DMS114 treated with DMSO at 0.1 percent for 48 hours (cell line): ENCODE data around the gene KRTAP2-3.
"Not testable (repeated sequence)": the region's sequence is repeated elsewhere in the genome, so short reads cannot be mapped to it uniquely, and the experiment has no call there.

Experiments
- DNase-seq: peaks from one replicate; lab custom pipeline; 2025; ENCODE audit not compliant: unreplicated experiment; lab: John Stamatoyannopoulos, UW

Gene KRTAP2-3

DNA sequence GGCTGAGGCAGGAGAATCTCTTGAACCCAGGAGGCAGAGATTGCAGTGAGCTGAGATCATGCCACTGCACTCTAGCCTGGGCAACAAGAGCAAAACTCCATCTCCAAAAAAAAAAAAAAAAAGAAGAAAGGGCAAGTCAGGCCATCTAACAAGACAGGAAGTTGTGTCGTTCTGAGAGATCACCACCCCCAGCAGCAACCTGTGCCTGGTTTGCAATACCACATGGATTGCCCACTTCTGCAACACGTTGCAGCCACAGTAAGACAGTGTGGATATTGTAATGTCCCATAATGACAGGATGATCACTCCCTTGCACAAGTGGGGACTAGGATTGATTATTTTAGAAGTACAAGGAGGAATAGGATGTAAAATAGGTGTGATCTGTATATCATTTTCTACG, 9.1 kb upstream of the KRTAP2-3 start:
- no peak for DNase-seq

DNA sequence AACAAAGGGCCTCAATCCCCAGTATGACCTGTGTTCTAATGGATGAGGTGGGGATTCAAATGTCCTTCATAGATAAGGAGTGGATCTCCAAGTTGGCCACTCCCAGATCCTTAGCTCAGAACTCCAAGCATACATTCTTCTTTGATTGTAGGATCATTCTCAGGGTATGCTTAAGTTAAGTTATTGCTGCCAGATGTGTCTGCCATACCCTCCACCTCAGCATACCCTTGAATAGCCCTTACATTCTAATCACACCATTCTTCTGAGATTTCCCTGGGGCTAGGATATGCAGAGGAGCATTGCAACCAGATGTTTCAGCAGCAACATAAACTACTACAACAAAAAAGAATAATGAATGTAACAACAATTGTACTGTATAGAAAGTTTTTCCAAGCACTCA, 7.4 kb upstream of the KRTAP2-3 start:
- no peak for DNase-seq

DNA sequence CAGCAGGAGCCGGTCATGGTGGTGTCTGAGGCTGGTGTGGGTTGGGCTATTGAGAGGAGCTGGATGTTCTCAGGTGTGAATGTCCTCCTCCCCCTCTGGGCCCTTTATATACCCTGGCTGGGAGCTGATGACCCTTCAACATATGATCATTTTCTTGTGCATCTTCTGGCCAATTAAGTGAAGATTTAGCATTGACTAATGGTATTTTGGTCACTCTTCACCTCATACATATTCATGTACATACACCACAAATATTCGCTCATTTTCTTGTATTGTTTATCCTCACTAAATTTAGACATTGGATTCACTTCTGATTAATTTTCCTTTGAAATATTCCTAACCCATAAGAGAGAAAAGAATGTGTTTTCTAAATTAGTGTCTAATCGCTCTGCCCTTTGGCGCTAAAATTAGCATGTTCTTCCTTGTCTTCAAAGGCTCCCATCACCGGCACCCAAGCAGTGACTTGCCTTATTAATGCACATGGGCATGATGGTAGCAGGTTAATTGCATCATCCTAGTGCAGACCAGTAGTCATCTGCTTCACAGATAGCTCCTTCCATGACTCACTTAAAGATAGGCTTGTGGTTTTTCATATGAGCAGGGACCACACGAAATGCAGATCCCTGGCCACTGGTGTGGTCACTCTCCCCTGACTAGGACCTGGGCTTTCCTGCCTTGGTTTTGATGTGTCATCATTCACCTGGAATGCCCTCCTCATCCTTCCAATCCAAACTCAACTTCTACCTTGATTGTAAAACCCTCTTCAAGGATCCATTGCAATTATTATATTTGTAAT, 6.1 kb upstream of the KRTAP2-3 start, which contains the start of gene KRTAP2-4:
KRTAP2-4 (minus strand) TSS at position 51 of the 796 bp plus-strand sequence; CDS start at position 17, 34 bp downstream.
- DNase-seq: no peak

DNA sequence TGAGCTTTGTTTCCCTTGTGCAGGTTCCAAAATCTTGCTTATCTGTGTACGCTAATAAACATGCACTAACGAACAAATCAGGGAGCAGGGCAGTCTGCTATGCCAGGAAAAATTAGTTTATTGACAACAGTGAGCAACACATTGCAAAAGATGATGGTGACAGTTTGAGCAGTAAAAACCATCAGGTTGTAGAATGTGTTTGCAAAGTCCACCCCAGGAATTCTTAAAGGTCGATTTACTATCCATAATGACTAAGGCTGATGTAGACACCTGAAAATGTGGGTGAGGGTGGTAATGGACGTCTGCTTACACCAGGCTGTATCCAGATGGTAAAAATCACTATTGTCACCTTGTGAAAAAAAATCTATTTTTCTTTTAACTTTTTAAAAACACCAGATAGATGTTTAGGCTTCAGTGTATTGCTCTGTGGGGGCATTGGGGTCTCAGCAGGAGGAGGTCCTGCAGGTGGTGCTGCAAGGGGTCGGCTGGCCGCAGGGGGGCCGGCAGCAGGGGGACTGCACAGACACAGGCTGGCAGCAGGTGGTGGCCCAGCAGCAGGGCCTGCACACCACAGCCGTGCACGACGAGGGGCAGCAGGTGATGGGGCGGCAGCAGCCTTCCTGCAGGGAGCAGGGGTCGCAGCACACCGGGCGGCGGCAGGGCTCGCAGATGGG, 5.2 kb upstream of the KRTAP2-3 start:
- DNase-seq: not testable (repeated sequence)

DNA sequence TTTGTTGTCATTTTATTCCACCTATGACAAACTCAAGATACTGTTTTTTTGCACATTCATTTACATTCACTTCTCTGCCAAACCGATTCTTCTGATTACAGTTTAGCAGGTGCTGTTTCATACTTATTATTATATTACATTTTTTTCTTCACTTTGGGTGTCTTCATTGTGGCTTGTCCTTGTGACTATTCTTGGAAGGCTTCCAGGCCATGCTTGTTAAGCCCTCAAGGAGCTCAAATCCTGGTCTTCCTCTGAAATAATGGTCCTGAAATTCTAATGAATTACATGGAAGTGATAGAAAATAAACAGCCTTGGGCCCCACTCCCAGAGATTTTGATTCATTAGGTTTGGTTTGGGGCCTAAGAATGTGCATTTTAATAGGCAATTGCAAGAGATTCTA, 4.4 kb upstream of the KRTAP2-3 start:
- no peak for DNase-seq

DNA sequence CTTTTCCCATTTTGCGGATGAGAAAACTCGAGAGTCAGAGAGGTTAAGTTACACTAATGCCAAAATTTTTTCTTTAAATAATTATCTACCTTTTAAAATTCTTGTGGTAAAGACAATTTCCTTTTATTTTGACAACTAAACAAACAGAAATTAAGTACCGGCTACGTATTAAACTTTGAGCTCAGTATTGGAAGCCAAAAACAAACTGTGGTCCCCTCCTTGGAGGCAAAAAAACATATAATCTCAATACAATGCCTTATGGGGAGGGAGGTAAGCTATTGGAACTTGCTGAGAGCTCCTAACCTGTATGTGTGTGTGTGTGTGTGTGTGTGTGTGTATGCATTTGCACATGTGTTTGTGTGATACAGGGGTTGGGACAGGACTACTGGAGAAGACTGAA, 3.5 kb upstream of the KRTAP2-3 start:
- no peak for DNase-seq

DNA sequence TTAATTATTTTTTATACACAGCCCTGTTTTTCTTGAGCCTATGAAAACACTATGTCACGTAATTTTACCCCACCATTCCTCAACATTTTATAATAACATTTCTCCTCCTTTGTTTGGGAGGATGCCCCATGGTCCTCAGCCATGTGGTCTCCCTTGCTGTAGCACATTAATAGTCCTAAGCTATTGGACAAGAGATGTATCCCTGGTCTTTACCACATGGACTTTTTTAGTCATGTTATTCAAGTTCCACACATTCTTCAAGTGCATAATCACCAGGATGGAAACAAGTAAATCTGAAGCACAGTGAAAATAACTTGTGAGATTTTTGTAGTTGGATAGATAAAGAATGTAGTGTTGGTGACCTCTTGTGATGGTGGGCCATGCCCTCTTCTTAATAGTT, 2.0 kb upstream of the KRTAP2-3 start:
- DNase-seq: no peak

DNA sequence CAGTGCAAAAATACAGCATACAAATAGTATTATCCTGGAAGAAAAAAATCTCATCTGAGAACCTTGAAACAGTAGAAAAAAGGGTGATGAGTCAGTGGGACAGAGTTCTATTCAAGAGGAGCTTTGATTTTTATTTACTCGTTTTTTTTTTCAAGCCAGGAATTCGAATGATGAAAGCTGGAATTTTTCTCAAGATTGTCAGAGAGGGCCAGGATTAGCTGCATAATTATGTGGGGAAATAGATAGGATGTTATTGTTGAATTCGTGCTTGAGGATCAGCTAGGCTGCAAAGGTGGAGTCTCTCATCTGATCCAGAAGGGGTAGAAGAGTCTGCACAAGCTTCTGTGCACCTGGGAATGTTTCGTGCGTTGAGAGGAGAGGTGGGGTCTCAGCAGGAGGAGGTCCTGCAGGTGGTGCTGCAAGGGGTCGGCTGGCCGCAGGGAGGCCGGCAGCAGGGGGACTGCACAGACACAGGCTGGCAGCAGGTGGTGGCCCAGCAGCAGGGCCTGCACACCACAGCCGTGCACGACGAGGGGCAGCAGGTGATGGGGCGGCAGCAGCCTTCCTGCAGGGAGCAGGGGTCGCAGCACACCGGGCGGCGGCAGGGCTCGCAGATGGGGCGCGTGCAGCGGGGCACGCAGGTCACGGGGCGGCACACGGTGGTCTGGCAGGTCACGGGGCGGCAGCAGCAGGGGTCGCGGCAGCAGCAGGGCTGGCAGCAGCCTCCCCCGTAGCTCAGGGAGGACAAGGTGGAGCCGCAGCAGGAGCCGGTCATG, 450 bp downstream of the KRTAP2-3 start:
- not testable (repeated sequence) for DNase-seq

DNA sequence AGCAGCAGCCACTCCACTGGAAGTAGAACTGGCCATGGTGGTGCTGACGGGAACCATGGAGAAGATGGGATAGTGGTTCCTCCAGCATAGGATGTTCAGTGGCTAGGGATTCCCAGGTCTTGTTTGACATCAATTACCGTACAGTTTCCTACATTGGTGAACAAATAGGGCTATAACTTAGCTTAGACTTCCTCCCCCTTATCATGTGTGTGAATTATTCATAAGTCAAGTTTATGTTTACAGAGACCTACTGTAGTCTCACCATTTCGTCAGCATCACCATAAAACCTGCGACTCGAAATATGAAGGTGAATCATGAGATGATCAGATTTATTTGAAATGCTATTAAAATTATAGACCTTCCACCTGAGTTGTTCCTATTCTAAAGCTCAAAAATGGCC, 1.2 kb downstream of the KRTAP2-3 start:
- DNase-seq: no peak

DNA sequence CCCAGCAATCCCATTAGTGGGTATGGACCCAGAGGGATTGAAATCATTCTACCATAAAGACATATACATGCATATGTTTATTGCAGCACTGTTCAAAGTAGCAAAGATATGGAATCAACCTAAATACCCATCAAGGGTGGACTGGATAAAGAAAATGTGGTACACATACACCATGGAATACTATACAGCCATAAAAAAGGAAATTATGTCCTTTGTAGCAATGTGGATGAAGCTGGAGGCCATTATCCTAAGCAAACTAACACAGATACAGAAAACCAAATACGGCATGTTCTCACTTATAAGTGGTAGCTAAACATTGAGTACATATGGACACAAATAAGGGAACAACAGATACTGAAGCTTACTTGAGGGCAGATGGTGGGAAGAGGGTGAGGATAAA, 2.4 kb downstream of the KRTAP2-3 start:
- no peak for DNase-seq

DNA sequence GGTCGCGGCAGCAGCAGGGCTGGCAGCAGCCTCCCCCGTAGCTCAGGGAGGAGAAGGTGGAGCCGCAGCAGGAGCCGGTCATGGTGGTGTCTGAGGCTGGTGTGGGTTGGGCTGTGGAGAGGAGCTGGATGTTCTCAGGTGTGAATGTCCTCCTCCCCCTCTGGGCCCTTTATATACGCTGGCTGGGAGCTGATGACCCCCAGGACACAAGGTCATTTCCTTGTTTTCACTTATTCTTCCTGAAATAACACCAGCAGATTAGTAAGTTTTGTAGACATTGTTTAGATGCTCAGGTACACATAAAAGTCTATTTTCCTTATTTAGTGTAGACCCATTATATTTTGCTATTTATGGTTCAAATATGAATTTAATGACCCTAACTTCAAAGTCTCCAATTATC, 4.8 kb downstream of the KRTAP2-3 start, which contains the start of gene KRTAP2-2:
KRTAP2-2 (minus strand) TSS at position 101 of the 400 bp plus-strand sequence; CDS start at position 82, 19 bp downstream.
- DNase-seq: not testable (repeated sequence)

DNA sequence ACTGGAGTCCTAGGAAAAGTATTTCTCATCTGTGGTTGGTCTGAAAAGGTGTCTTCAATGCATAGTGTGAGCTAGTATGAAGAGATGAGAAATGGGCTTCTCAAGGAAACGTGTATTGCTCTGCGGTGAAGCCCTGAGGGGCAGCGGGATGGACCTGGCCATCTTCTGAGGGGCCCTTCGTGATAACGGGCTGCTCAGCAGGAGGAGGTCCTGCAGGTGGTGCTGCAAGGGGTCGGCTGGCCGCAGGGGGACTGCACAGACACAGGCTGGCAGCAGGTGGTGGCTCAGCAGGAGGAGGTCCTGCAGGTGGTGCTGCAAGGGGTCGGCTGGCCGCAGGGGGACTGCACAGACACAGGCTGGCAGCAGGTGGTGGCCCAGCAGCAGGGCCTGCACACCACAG, 5.4 kb downstream of the KRTAP2-3 start:
- not testable (repeated sequence) for DNase-seq

DNA sequence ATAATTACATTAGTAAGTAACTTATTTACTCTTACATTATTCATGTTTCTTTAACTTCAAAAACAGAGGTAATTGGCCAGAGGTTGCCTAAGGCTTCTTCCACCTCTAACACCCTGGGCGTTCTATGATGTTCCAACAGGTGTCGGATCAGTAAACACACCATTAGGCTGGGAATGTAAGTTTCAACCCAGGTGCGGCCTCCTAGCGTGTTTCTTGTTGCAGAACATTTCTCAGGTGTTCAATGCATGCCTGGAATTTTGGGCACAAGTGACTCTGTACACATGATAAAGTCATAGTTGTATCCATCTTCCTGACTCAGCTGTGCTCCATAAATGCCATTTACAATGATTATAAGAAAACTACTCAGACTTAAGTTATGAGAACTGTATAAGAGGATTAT, 5.9 kb downstream of the KRTAP2-3 start:
- no peak for DNase-seq

DNA sequence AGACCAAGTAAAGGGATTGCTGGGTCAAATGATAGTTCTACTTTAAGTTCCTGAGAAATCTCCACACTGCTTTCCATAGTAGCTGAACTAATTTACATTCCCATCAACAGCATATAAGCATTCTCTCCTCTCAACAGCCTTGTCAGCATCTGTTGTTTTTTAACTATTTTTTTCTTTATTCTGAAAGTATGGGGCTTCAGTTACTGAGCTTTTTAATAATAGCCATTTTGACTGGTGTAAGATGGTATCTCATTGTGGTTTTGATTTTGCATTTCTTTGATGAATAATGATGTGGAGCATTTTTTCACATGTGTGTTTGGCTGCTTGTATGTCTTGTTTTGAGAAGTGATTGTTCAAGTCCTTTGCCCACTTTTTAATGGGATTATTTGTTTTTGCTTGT, 7.3 kb downstream of the KRTAP2-3 start:
- DNase-seq: no peak

DNA sequence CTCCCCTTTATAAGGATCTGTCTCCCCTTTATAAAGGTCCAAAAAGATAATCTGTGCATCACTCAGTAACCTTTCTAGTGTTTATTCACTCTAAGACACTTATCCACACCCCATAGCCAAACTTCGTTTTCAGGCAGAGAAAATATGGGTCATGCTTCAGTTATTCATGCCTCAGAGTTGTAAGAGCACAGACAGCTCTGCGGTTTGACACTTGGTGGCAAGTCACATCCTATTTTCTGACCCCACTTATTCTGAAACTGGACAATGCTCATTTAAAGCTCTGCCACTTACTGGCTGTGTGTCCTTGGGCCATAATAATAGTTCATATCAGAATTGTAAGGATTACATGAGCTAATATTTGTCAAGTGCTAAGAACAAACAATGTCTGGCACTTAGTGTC, 10.8 kb downstream of the KRTAP2-3 start:
- DNase-seq: no peak

DNA sequence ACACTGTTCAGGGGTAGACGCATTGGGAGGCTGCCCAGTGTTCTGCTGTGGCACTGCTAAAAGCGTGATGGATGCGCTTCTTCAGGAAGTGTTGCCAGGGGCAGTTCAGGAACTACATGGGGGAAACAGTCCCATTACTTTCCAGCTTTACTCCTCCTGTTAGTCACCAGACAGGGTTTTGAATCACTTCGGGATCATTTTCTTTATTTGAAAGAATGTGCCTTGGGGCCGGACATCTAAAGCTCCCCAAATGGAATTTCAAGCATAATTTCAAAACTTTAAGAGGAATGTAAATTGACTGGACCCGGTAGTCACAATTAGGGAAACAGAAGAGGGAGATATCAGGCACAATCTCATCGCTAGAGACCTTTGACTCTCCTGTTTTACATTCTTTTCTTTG, 11.5 kb downstream of the KRTAP2-3 start:
- DNase-seq: no peak

DNA sequence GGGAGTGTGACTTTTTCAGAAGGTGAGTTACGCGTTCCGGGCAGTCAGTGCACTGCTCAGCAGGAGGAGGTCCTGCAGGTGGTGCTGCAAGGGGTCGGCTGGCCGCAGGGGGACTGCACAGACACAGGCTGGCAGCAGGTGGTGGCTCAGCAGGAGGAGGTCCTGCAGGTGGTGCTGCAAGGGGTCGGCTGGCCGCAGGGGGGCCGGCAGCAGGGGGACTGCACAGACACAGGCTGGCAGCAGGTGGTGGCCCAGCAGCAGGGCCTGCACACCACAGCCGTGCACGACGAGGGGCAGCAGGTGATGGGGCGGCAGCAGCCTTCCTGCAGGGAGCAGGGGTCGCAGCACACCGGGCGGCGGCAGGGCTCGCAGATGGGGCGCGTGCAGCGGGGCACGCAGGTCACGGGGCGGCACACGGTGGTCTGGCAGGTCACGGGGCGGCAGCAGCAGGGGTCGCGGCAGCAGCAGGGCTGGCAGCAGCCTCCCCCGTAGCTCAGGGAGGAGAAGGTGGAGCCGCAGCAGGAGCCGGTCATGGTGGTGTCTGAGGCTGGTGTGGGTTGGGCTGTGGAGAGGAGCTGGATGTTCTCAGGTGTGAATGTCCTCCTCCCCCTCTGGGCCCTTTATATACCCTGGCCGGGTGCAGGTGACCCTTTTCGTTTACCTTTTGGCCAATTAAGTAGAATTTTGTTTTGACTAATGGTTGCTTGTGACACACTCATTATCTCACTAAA, 13.0 kb downstream of the KRTAP2-3 start, which contains the start of gene KRTAP2-1:
KRTAP2-1 (minus strand) TSS at position 582 of the 731 bp plus-strand sequence; CDS start at position 533, 49 bp downstream.
- not testable (repeated sequence) for DNase-seq

DNA sequence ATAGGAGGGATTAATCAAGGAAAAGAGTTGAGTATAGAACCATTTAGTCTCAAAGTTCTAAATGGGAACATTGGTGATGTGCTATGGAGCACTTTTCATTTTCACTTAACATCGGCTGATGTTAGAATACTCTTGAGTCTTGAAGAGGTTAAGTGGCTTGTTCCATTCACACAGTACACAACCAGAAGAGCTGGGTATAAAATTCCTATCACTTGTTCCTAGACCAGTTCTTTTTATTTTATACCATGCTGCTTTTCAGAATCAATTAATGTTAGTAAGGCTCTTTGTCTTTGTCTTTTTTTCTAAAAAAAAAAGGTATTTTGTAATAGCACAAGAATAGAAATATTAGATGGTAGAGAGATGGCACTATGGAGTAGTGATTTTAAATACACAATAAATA, 17.0 kb downstream of the KRTAP2-3 start:
- DNase-seq: no peak

DNA sequence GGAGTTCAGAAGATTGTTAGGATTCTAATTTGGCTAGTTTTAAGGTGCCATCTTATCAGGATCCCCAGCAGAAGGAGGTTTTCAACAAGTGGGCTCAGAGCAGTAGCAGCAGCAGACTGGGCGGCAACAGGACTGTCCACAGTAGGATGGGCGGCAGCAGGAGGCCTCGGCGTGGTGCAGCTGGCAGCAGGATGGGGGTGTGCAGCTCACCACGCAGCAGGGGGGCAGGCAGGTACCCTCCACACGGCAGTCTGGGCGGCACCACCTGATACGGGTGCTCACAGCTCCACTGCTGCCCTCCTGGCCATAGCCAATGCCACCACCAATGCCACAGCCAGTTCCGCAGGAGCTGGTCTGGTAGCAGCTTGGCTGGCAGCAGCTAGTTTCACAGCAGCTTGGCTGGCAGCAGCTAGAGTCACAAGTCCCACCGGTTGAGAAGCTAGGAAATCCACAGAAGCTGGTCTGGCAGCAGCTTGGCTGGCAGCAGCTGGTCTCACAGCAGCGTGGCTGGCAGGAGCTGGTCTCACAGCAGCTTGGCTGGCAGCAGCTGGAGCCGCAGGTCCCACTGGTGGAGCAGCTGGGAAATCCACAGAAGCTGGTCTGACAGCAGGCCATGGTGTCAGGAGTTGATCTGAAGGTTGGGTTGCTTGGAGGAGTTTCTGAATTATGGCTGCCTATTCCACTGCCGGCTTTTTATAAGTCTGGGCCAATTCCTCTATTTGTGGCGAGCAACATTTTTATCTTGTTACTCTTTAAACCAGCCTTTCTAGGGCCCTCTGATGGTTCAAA, 18.9 kb downstream of the KRTAP2-3 start, which contains the start of gene KRTAP1-1:
KRTAP1-1 (minus strand) TSS at position 668 of the 789 bp plus-strand sequence; CDS start at position 615, 53 bp downstream.
- not testable (repeated sequence) for DNase-seq

DNA sequence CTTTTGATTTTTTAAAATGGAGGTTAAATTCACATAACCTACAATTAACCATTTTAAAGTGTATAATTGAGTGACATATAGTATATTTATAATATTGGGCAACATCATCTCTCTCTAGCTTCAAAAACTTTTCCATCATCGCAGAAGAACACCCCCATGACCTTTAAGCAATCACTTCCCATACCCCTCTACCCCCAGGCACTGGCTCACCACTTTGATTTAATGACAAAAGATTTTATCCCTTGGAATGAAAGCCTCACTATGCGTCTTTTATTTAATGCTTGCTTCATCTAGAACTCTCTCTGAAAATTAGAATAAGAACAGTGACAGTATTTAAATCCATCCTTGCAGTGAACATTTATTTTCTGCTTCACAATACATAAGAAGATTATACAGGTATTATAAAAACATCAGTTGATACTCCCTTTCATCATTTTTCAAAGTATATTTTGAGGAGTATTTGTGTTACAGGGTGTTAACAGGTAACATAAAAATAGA, 22.0 kb downstream of the KRTAP2-3 start:
- no peak for DNase-seq
